Testis (tissue), 3 donors: Measurements from ENCODE around the gene NFATC2IP. TPM values are rescaled to one million over a fixed set of nuclear protein-coding genes. Genes with fewer than 3 reads are reported as not detected.

Experiments used
- DNase-seq: peaks from one replicate; pipeline ENCODE4 v3.0.0-alpha.2; 2019
- H3K27ac ChIP-seq, 2 donors: fragments of 200-600 bp; sonication (generic); one replicate each; pipeline ENCODE4 v1.5.1; 2019
- H3K27me3 ChIP-seq: fragments of 200-600 bp; sonication (generic); one replicate; pipeline ENCODE4 v1.5.1; 2019
- H3K36me3 ChIP-seq: fragments of 200-600 bp; sonication (generic); one replicate; pipeline ENCODE4 v1.5.1; 2017; ENCODE audit warnings: low read depth; ENCODE audit errors: missing control alignments
- H3K4me1 ChIP-seq: fragments of 200-600 bp; sonication (generic); one replicate; pipeline ENCODE4 v1.5.1; 2019
- H3K4me3 ChIP-seq, 2 donors: fragments of 200-600 bp; sonication (generic); one replicate each; pipeline ENCODE4 v1.5.1; 2017 to 2019
- H3K9me3 ChIP-seq: fragments of 200-600 bp; sonication (generic); one replicate; pipeline ENCODE4 v1.5.1; 2017
- CTCF ChIP-seq, 3 experiments: fragments of 450-650 bp in 2 of 3; fragments of 200-600 bp in 1 of 3; sonication (generic) in 1 of 3; IDR thresholded peaks; one replicate each; pipeline ENCODE4 v1.5.1; 2016 to 2019; ENCODE audit warnings: antibody characterized with exemption in 3 of 3, mild to moderate bottlenecking in 2 of 3, moderate library complexity in 1 of 3
- POLR2A ChIP-seq: fragments of 450-650 bp; IDR thresholded peaks from one replicate; pipeline ENCODE4 v1.6.1; 2017; ENCODE audit warnings: antibody characterized with exemption, mild to moderate bottlenecking, moderate library complexity
- WGBS, 2 donors: methylation state at CpG; one replicate each; pipeline ENCODE4 v1.1.5; 2018; 5-methylcytosine and 5-hydroxymethylcytosine counted together
- intact Hi-C: fragments of 100-400 bp; cut with DNase I; formaldehyde crosslinking; loops from one replicate; pipeline ENCODE4 v1.15.1; 2023; ENCODE audit warnings: low total_unique reads
- polyA plus RNA-seq: library from polyadenylated mRNA; stranded (reverse); fragments of 350-450 nt; fragmentation: Illumina TruSeq; extraction: RNeasy Lipid Tissue Mini Kit (QIAGEN cat#74804); gene quantifications from one replicate; pipeline ENCODE4 v1.2.3, GENCODE V29; 2014; ENCODE audit warnings: low read depth, low replicate concordance; ENCODE audit not compliant: insufficient read depth
- total RNA-seq, 2 donors: library from RNA; depleted of rRNA; stranded (reverse); fragments of >200 nt; gene quantifications; one replicate each; pipeline ENCODE4 v1.2.3, GENCODE V29; 2016

Gene NFATC2IP
- total and polyA plus RNA-seq, 3 donors from 2014 or later: 69.0 to 111 (median 81.1) TPM

DNA sequence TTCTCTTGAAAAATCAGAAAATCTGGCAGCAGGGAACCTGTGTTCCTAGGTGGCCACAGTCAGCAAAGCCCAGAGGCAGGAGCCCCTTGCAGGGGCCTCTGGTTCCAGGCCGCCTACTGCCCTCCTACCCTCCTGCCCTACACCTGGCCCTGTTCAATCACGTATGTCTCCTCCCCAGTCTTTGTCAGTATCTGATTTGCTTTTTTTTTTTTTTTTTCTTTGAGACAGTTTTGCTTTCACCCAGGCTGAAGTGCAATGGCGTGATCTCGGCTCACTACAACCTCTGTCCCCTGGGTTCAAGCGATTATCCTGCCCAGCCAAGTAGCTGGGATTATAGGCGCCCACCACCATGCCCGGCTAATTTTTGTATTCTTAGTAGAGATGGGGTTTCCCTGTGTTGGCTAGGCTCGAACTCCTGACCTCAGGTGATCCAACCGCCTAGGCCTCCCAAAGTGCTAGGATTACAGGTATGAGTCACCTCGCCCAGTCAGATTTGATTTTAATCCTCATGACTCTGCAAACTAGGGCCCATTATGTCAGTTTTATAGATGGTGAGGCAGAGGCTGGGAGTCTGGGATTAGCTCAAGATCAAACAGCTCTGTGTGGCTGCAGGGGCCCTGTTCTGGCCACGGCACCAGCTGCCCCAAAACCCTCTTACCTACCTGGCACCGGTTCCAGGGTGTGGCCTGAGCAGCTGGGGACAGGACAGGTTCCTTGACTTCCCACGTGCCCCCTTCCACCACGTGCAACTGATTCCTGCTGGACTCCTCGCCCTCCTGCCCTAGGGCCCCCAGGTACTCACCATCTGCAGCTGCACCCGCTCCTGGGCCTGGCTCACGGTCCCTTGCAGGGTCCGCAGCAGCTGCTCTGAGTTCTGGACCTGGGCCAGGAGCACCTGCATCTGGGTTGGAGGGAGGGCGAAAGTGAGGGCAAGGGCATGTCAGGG is 40.4 kb upstream of the NFATC2IP start:
- Histone ChIP-seq H3K27ac (no peak overlapping the region), H3K36me3 (no peaks in the 10 kb centered on the region), H3K4me1 (no peaks in the 10 kb centered on the region), H3K4me3 (no peak overlapping the region), H3K9me3 (no peaks in the 10 kb centered on the region), H3K27me3 (no peaks in the 10 kb centered on the region)
- WGBS, 2 donors: 80 to 89% methylated on average over 15 to 19 of the region's 19 CpGs
- TF ChIP-seq CTCF (IDR thresholded peaks at IDR 0.05) (no peak), POLR2A (no peak)
- DNase-seq: no peak
- intact Hi-C loops: no loop called here

GRCh38 chr16:28912558-28912957 is 38.2 kb upstream of the NFATC2IP start:
- WGBS, 2 donors: 90 to 92% methylated on average over 8 to 12 of the region's 12 CpGs
- Histone ChIP-seq H3K4me1 (no peaks in the 10 kb centered on the region), H3K36me3 (no peaks in the 10 kb centered on the region), H3K27ac (no peak overlapping the region), H3K27me3 (no peaks in the 10 kb centered on the region), H3K9me3 (no peaks in the 10 kb centered on the region), H3K4me3 (no peak overlapping the region)
- DNase-seq: no peak
- TF ChIP-seq POLR2A (no peak), CTCF (IDR thresholded peaks at IDR 0.05) (no peak)
- intact Hi-C loops: no loop called here

DNA sequence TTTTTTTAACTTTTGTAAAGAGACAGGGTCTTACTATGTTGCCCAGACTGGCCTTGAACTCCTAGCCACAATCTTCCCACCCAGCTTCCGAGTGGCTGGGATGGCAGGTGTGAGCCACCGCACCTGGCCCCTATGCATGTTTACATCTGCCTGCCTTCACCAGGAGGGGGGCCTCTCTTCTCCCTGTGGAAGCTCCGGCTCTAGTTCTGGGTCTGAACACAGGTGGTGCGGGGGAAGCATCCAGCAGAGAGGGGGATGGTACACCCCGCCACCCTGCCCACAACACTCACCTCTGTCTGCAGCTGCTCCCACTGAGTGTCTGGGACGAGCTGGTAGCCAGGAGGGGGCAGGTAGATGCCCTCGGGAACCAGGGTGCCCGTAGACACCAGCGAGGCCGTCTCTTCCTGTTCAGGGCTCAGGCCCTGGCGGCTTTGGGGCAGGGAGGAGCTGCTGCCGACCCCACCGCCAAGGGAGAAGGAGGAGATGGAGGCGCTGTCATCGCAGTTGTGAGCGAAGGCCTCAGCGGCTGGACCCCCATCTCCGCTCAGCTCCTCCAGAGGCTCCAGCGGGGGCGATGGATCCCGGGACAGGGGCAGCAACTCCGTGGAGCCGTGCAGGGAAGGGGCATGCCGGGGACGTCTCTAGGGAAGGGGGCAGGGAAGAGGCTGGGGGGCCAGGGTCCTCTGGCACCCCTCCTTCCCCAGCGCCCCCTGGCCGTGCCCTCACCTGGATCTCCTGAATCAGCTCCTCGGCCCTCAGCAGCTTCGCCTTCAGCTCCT is 36.6 kb upstream of the NFATC2IP start:
- Histone ChIP-seq H3K4me3 (no peak overlapping the region), H3K4me1 (no peaks in the 10 kb centered on the region), H3K27ac (no peak overlapping the region), H3K9me3 (no peaks in the 10 kb centered on the region), H3K27me3 (no peaks in the 10 kb centered on the region), H3K36me3 (no peaks in the 10 kb centered on the region)
- TF ChIP-seq POLR2A: no peak
- no peak for TF ChIP-seq CTCF (IDR thresholded peaks at IDR 0.05)
- WGBS, 2 donors: 88 to 92% methylated on average over 15 to 28 of the region's 29 CpGs
- no peak for DNase-seq
- intact Hi-C loops: no loop called here

GRCh38 chr16:28915181-28915580 is 35.6 kb upstream of the NFATC2IP start:
- intact Hi-C loops: no loop called here
- no peak for DNase-seq
- Histone ChIP-seq H3K27me3 (no peaks in the 10 kb centered on the region), H3K4me3 (no peak overlapping the region), H3K4me1 (no peaks in the 10 kb centered on the region), H3K36me3 (no peaks in the 10 kb centered on the region), H3K9me3 (no peaks in the 10 kb centered on the region), H3K27ac (no peak overlapping the region)
- TF ChIP-seq CTCF (IDR thresholded peaks at IDR 0.05): no peak
- TF ChIP-seq POLR2A: no peak
